Smooth muscle cell (in vitro differentiated cells): Measurements from ENCODE around the gene SLC34A3. TPM values are rescaled to one million over a fixed set of nuclear protein-coding genes. Genes with fewer than 3 reads are reported as not detected.

Experiments used
- DNase-seq: peaks from one replicate; lab custom pipeline; 2025; ENCODE audit not compliant: unreplicated experiment; lab: John Stamatoyannopoulos, UW
- H2AFZ ChIP-seq: fragments of 200-600 bp; sonication (generic); 2 replicates; pipeline ENCODE4 v1.6.0; 2016; ENCODE audit warnings: antibody characterized with exemption, low read depth, mild to moderate bottlenecking
- H3F3A ChIP-seq: fragments of 200-600 bp; sonication (generic); 2 replicates; pipeline ENCODE4 v1.6.0; 2017; ENCODE audit warnings: antibody characterized with exemption, low read depth
- H3K27ac ChIP-seq: fragments of 200-600 bp; sonication (generic); 2 replicates; pipeline ENCODE4 v1.5.1; 2016; ENCODE audit warnings: low read depth, mild to moderate bottlenecking
- H3K27me3 ChIP-seq: fragments of 200-600 bp; sonication (generic); 2 replicates; pipeline ENCODE4 v1.6.1; 2016; ENCODE audit warnings: low read depth, mild to moderate bottlenecking
- H3K36me3 ChIP-seq: fragments of 200-600 bp; sonication (generic); 2 replicates; pipeline ENCODE4 v1.5.1; 2016; ENCODE audit warnings: low read depth
- H3K4me1 ChIP-seq: fragments of 200-600 bp; sonication (generic); 2 replicates; pipeline ENCODE4 v1.5.1; 2016; ENCODE audit warnings: low read depth
- H3K4me2 ChIP-seq: fragments of 200-600 bp; sonication (generic); 2 replicates; pipeline ENCODE4 v1.6.0; 2016; ENCODE audit warnings: mild to moderate bottlenecking
- H3K4me3 ChIP-seq: fragments of 200-600 bp; sonication (generic); 2 replicates; pipeline ENCODE4 v1.5.1; 2016; ENCODE audit warnings: mild to moderate bottlenecking
- H3K79me2 ChIP-seq: fragments of 200-600 bp; sonication (generic); 2 replicates; pipeline ENCODE4 v1.6.0; 2016; ENCODE audit warnings: low read depth, mild to moderate bottlenecking
- H3K9ac ChIP-seq: fragments of 200-600 bp; sonication (generic); 2 replicates; pipeline ENCODE4 v1.6.0; 2016; ENCODE audit warnings: low read depth
- H3K9me3 ChIP-seq: fragments of 200-600 bp; sonication (generic); replicated peaks from 2 replicates; pipeline ENCODE4 v1.5.1; 2016; ENCODE audit warnings: low read depth
- H4K20me1 ChIP-seq: fragments of 200-600 bp; sonication (generic); 2 replicates; pipeline ENCODE4 v1.6.0; 2016; ENCODE audit warnings: low read depth
- CTCF ChIP-seq: fragments of 200-600 bp; sonication (generic); IDR thresholded peaks from 2 replicates; pipeline ENCODE4 v1.5.1; 2017; ENCODE audit warnings: borderline replicate concordance, mild to moderate bottlenecking, antibody characterized with exemption; ENCODE audit not compliant: insufficient read depth, poor library complexity, severe bottlenecking
- WGBS: methylation state at CpG from one replicate; pipeline ENCODE4 v1.1.7; 2016; ENCODE audit warnings: low lambda C conversion rate; 5-methylcytosine and 5-hydroxymethylcytosine counted together
- polyA plus RNA-seq: library from polyadenylated mRNA; unstranded; fragments of >200 nt; fragmentation: Nextera tagmentation; extraction: Ambion mirVana; gene quantifications from 2 replicates; pipeline ENCODE4 v1.2.1, GENCODE V29; 2016
- total RNA-seq: library from RNA; depleted of rRNA; stranded (reverse); fragments of >200 nt; gene quantifications from 2 replicates; pipeline ENCODE4 v1.2.3, GENCODE V29; 2014

SLC34A3 gene
- total and polyA plus RNA-seq, 2 experiments from 2014 or later = not detected

GRCh38 chr9:137206602-137207001 is 24.1 kb upstream of the SLC34A3 start:
- no peak for TF ChIP-seq CTCF
- H3K79me2 ChIP-seq = peaks cover 44% of the 10 kb centered on the region
- peak overlapping the region; percentile 98 for H3K4me3 ChIP-seq
- H2AFZ ChIP-seq = no peak overlapping the region
- H3K9ac ChIP-seq = peak overlapping the region; percentile 94
- H3F3A ChIP-seq = no peaks in the 10 kb centered on the region
- H3K9me3 ChIP-seq = no peaks in the 10 kb centered on the region
- no peak overlapping the region for H3K27ac ChIP-seq
- whole genome bisulfite sequencing = 91% methylated on average over 7 of the region's 7 CpGs
- no peaks in the 10 kb centered on the region for H3K27me3 ChIP-seq
- no peaks in the 10 kb centered on the region for H3K36me3 ChIP-seq
- peak overlapping the region; percentile 98 for H3K4me2 ChIP-seq
- no peaks in the 10 kb centered on the region for H4K20me1 ChIP-seq
- H3K4me1 ChIP-seq = peaks cover 17% of the 10 kb centered on the region
- DNase-seq = no peak

DNA sequence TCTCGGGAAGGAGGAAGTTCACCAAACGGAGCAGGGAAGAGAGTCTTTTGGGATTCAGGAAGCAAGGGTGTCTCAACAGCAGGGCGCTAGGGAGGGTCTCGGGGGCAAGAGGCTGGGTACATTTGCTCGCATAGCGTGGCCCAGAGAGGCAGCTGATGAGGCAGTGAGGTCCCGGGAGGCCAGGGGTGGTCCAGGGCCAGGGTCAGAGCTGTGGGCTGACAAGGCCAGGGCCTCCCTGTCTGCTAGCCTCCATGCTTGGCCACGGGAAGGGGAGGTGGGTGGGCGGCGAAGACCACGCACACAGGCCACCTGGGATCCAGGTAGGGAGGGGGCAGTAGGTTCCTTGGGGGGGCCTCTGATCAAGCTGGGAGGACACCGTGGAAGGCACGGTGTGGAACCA is 19.2 kb upstream of the SLC34A3 start:
- Histone ChIP-seq H4K20me1 (no peaks in the 10 kb centered on the region), H3K79me2 (peaks cover 4% of the 10 kb centered on the region), H3K4me1 (peaks cover 2% of the 10 kb centered on the region), H2AFZ (no peak overlapping the region), H3K27ac (no peak overlapping the region), H3K27me3 (no peaks in the 10 kb centered on the region), H3K9me3 (no peaks in the 10 kb centered on the region), H3F3A (no peaks in the 10 kb centered on the region), H3K4me3 (no peak overlapping the region), H3K36me3 (no peaks in the 10 kb centered on the region), H3K9ac (no peak overlapping the region), H3K4me2 (no peak overlapping the region)
- 94% methylated on average over 13 of the region's 13 CpGs for WGBS
- DNase-seq = no peak
- no peak for TF ChIP-seq CTCF

GRCh38 chr9:137212520-137212919 is 18.2 kb upstream of the SLC34A3 start:
- no peak for TF ChIP-seq CTCF
- Histone ChIP-seq H3F3A (no peaks in the 10 kb centered on the region), H3K36me3 (no peaks in the 10 kb centered on the region), H2AFZ (no peak overlapping the region), H3K4me1 (no peaks in the 10 kb centered on the region), H3K9ac (no peak overlapping the region), H3K27ac (no peak overlapping the region), H3K9me3 (no peaks in the 10 kb centered on the region), H4K20me1 (no peaks in the 10 kb centered on the region), H3K27me3 (no peaks in the 10 kb centered on the region), H3K79me2 (no peaks in the 10 kb centered on the region), H3K4me2 (no peak overlapping the region), H3K4me3 (no peak overlapping the region)
- 95% methylated on average over 20 of the region's 21 CpGs for WGBS
- no peak for DNase-seq
